Endothelial cell of umbilical vein (primary cell): ENCODE data around the gene NALCN. TPM values are rescaled to one million over a fixed set of nuclear protein-coding genes. Genes with fewer than 3 reads are reported as not detected.

Experiments
- BruUV-seq: library from RNA; stranded (reverse); fragments of 400-500 nt; replicated peaks from 2 replicates; lab custom pipeline; 2021; lab: Mats Ljungman, UMichigan
- CTCF ChIA-PET: fragments of 300-600, 350-600 bp; sonication (Branson Sonifier 250); formaldehyde crosslinking; loops from one replicate; lab custom pipeline; 2021; ENCODE audit warnings: antibody characterized with exemption, inconsistent platforms; lab: Charles Lee
- POLR2A ChIA-PET: fragments of 300-600, 350-600 bp; sonication (Branson Sonifier 250); formaldehyde crosslinking; loops from one replicate; lab custom pipeline; 2021; ENCODE audit warnings: antibody characterized with exemption, inconsistent platforms; lab: Charles Lee
- DNase-seq: peaks from one replicate; pipeline ENCODE4 v3.0.0-alpha.2; 2011; ENCODE audit warnings: low read depth, low spot score
- FAIRE-seq: peaks from 2 replicates; lab custom pipeline; 2011; peaks lifted over from hg19 to GRCh38; lab: Jason Lieb, UNC
- H2AFZ ChIP-seq: 2 replicates; pipeline ENCODE4 v1.6.0; 2012; ENCODE audit warnings: low read depth, low read length, control low read depth, inconsistent platforms
- H3K27ac ChIP-seq: 2 replicates; pipeline ENCODE4 v1.5.1; 2011; ENCODE audit warnings: low read depth, mild to moderate bottlenecking, control low read depth, low read length, moderate library complexity; ENCODE audit not compliant: insufficient read depth
- H3K27me3 ChIP-seq, 2 experiments: 2 replicates each; pipeline versions ENCODE4 v1.6.0 to v1.6.1; 2011; ENCODE audit warnings: low read length in 2 of 2, mixed read lengths in 1 of 2; ENCODE audit not compliant: control insufficient read depth in 2 of 2, insufficient read depth in 2 of 2
- H3K36me3 ChIP-seq, 2 experiments: 2 replicates in 1 of 2; 3 replicates in 1 of 2; pipeline ENCODE4 v1.5.1; 2011; ENCODE audit warnings: low read length in 2 of 2, mild to moderate bottlenecking in 1 of 2, moderate library complexity in 1 of 2; ENCODE audit not compliant: control insufficient read depth in 2 of 2, insufficient read depth in 2 of 2; ENCODE audit errors: extremely low read depth in 1 of 2
- H3K4me1 ChIP-seq: 3 replicates; pipeline ENCODE4 v1.5.1; 2011; ENCODE audit warnings: mild to moderate bottlenecking, low read length; ENCODE audit not compliant: control insufficient read depth, insufficient read depth; ENCODE audit errors: extremely low read depth
- H3K4me2 ChIP-seq: 2 replicates; pipeline ENCODE4 v1.6.1; 2011; ENCODE audit warnings: low read length, control low read depth, mixed read lengths; ENCODE audit not compliant: insufficient read depth
- H3K4me3 ChIP-seq, 3 experiments: fragments of 200-600 bp in 1 of 3; sonication (generic), shearing (Covaris generic) in 1 of 3; replicated peaks in 1 of 3; 2 replicates each; pipeline ENCODE4 v1.5.1; 2011 to 2016; ENCODE audit warnings: control low read depth in 3 of 3, low read length in 3 of 3, mild to moderate bottlenecking in 2 of 3, inconsistent platforms in 1 of 3, low read depth in 1 of 3, moderate library complexity in 1 of 3; ENCODE audit not compliant: insufficient read depth in 1 of 3
- H3K79me2 ChIP-seq: 2 replicates; pipeline ENCODE4 v1.6.0; 2012; ENCODE audit warnings: low read length, inconsistent platforms; ENCODE audit not compliant: control insufficient read depth, insufficient read depth
- H3K9ac ChIP-seq: replicated peaks from 2 replicates; pipeline ENCODE3; 2011; ENCODE audit warnings: low read length, control low read depth; ENCODE audit not compliant: insufficient read depth; ENCODE audit errors: extremely low read depth
- H3K9me1 ChIP-seq: replicated peaks from 3 replicates; pipeline ENCODE4 v1.6.0; 2011; ENCODE audit warnings: mild to moderate bottlenecking, low read length; ENCODE audit not compliant: control insufficient read depth, insufficient read depth; ENCODE audit errors: extremely low read depth
- H3K9me3 ChIP-seq: replicated peaks from 2 replicates; pipeline ENCODE4 v1.5.1; 2012; ENCODE audit warnings: low read length, inconsistent platforms; ENCODE audit not compliant: control insufficient read depth, insufficient read depth
- H4K20me1 ChIP-seq: replicated peaks from 2 replicates; pipeline ENCODE3; 2011; ENCODE audit warnings: mild to moderate bottlenecking, low read length; ENCODE audit not compliant: control insufficient read depth, insufficient read depth; ENCODE audit errors: extremely low read depth
- EZH2 ChIP-seq: IDR thresholded peaks from 2 replicates; pipeline ENCODE4 v1.6.1; 2012; ENCODE audit warnings: borderline replicate concordance, low read depth, mild to moderate bottlenecking, moderate library complexity, low read length, inconsistent platforms; ENCODE audit not compliant: severe bottlenecking
- GATA2 ChIP-seq: IDR thresholded peaks from 2 replicates; pipeline ENCODE4 v1.7.0; 2011; ENCODE audit warnings: low read depth, mild to moderate bottlenecking, moderate library complexity, mixed read lengths, low read length; ENCODE audit not compliant: insufficient read length, insufficient read depth
- MYC ChIP-seq: IDR thresholded peaks from one replicate; pipeline ENCODE4 v1.6.1; 2011; ENCODE audit warnings: mild to moderate bottlenecking, low read depth, low read length
- POLR2A ChIP-seq: IDR thresholded peaks from 2 replicates; pipeline ENCODE4 v1.6.1; 2012; ENCODE audit warnings: low read depth, mild to moderate bottlenecking, control low read depth, low read length
- dilution Hi-C: fragments of 300-500 bp; cut with MboI; formaldehyde crosslinking; loops from one replicate; pipeline ENCODE4 v1.15.0; 2019; ENCODE audit warnings: low sequenced_read_pairs; ENCODE audit not compliant: extremely low pct_ligation_motif_present
- intact Hi-C: fragments of 100-400 bp; cut with micrococcal nuclease; formaldehyde crosslinking; loops from one replicate; pipeline ENCODE4 v1.10.0; 2022
- polyA plus RNA-seq, 4 experiments: library from polyadenylated mRNA; depleted of rRNA in 3 of 4; stranded (reverse) in 3 of 4; unstranded in 1 of 4; fragments of >200 nt; gene quantifications; 2 replicates each; pipeline versions ENCODE4 v1.2.1 to v1.2.3, GENCODE V29; 2011 to 2012; ENCODE audit warnings: missing spikeins in 1 of 4
- total RNA-seq: library from RNA; stranded (reverse); gene quantifications from 2 replicates; pipeline ENCODE4 v1.2.3, GENCODE V29; 2021
- TF ChIP-seq, protein P1 (sequence below), 2 donors: IDR thresholded peaks; 1 replicate in 1 of 2; 2 replicates in 1 of 2; pipeline ENCODE4 v1.5.1; 2011; ENCODE audit warnings: low read length in 2 of 2, mild to moderate bottlenecking in 2 of 2, moderate library complexity in 2 of 2, control low read depth in 1 of 2, inconsistent platforms in 1 of 2, low read depth in 1 of 2; ENCODE audit not compliant: insufficient read depth in 1 of 2; ENCODE audit errors: extremely low read depth in 1 of 2
- TF ChIP-seq, protein P2 (sequence below): IDR thresholded peaks from 2 replicates; pipeline ENCODE4 v1.6.1; 2011; ENCODE audit not compliant: insufficient read depth, insufficient read length

NALCN gene
- total and polyA plus RNA-seq, 2 donors (not counting 3 experiments of a cell fraction or from before 2014, with no cell fraction given), result 3.3 to 4.4 TPM

DNA sequence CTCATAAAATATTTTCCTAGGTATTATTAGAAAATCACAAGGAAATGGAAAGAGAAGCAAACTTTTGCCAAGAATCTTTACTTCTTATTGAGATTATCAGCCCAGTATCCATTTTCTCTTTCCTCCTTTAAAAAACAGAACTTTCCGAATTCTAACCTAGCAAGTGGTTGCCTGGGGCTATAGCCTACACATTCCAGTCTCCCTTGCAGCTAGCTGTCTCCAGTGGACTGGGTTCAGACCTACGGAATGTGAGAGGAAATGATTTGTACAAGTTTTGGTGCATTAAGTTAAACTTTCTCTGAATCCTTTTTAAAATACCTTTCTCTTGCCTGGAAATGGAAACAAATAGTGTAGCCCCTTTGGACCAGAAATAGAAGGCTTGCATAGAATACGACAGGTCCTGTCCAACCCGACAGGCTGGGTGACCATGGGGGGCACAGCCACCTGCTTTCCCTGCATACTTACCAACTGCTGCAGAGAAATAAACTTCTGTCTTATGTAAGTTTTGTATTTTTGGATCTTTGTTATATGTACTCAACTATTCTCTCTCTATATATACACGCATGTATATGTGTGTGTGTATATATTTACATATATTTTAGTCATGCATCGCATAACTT is 185.9 kb downstream of the NALCN start:
- no TSS peak for BruUV-seq
- POLR2A ChIA-PET, result no interaction called here
- FAIRE-seq, result no peak

More for the DNA sequence above, 185.9 kb downstream of the NALCN start:
- intact Hi-C loops (loop anchor here (5.0 kb wide), 1 partner anchor 187 kb away; the partner anchor contains the start of gene NALCN), dilution Hi-C loops (no loop called here)
- TF ChIP-seq MYC (no peak), EZH2 (no peak), POLR2A (no peak), GATA2 (no peak)
- TF ChIP-seq, protein P1, sequence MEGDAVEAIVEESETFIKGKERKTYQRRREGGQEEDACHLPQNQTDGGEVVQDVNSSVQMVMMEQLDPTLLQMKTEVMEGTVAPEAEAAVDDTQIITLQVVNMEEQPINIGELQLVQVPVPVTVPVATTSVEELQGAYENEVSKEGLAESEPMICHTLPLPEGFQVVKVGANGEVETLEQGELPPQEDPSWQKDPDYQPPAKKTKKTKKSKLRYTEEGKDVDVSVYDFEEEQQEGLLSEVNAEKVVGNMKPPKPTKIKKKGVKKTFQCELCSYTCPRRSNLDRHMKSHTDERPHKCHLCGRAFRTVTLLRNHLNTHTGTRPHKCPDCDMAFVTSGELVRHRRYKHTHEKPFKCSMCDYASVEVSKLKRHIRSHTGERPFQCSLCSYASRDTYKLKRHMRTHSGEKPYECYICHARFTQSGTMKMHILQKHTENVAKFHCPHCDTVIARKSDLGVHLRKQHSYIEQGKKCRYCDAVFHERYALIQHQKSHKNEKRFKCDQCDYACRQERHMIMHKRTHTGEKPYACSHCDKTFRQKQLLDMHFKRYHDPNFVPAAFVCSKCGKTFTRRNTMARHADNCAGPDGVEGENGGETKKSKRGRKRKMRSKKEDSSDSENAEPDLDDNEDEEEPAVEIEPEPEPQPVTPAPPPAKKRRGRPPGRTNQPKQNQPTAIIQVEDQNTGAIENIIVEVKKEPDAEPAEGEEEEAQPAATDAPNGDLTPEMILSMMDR (IDR thresholded peaks at IDR 0.05; ENCODE audit: extremely low read depth in 1 of 2, insufficient read depth in 1 of 2, low read depth in 1 of 2, low read length in 2 of 2), result no peak
- TF ChIP-seq, protein P2, sequence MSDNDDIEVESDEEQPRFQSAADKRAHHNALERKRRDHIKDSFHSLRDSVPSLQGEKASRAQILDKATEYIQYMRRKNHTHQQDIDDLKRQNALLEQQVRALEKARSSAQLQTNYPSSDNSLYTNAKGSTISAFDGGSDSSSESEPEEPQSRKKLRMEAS, result no peak
- Histone ChIP-seq H4K20me1 (no peaks in the 10 kb centered on the region), H3K36me3 (no peaks in the 10 kb centered on the region), H3K9me3 (no peaks in the 10 kb centered on the region), H3K4me3 (no peak overlapping the region), H2AFZ (no peak overlapping the region), H3K27ac (no peak overlapping the region), H3K9ac (no peak overlapping the region), H3K27me3 (no peaks in the 10 kb centered on the region), H3K79me2 (no peaks in the 10 kb centered on the region), H3K4me1 (no peaks in the 10 kb centered on the region), H3K4me2 (no peak overlapping the region), H3K9me1 (no peaks in the 10 kb centered on the region)
- CTCF ChIA-PET, result no interaction called here
- no peak for DNase-seq
